BLaER1 (cell line): ENCODE measurements around the gene PPP1R13B.

Experiments used
- H3K27ac ChIP-seq: shearing (Covaris generic); formaldehyde crosslinking; 2 replicates; pipeline ENCODE4 v1.8.1; 2022
- H3K27me3 ChIP-seq: shearing (Covaris generic); formaldehyde crosslinking; 2 replicates; pipeline ENCODE4 v1.8.1; 2022
- H3K36me3 ChIP-seq: shearing (Covaris generic); formaldehyde crosslinking; 2 replicates; pipeline ENCODE4 v1.8.1; 2022
- H3K4me1 ChIP-seq: shearing (Covaris generic); formaldehyde crosslinking; 2 replicates; pipeline ENCODE4 v1.8.1; 2022
- H3K4me2 ChIP-seq: shearing (Covaris generic); formaldehyde crosslinking; 2 replicates; pipeline ENCODE4 v1.8.1; 2022
- H3K4me3 ChIP-seq: shearing (Covaris generic); formaldehyde crosslinking; 2 replicates; pipeline ENCODE4 v1.8.1; 2022
- H3K9ac ChIP-seq: shearing (Covaris generic); formaldehyde crosslinking; 2 replicates; pipeline ENCODE4 v1.8.1; 2022
- H3K9me3 ChIP-seq: shearing (Covaris generic); formaldehyde crosslinking; 2 replicates; pipeline ENCODE4 v1.8.1; 2022
- H4K20me1 ChIP-seq: shearing (Covaris generic); formaldehyde crosslinking; 2 replicates; pipeline ENCODE4 v1.8.1; 2022
- Cebpa-rat ChIP-seq: shearing (Covaris generic); IDR thresholded peaks from 2 replicates; pipeline ENCODE4 v1.8.1; 2022

Gene PPP1R13B

DNA sequence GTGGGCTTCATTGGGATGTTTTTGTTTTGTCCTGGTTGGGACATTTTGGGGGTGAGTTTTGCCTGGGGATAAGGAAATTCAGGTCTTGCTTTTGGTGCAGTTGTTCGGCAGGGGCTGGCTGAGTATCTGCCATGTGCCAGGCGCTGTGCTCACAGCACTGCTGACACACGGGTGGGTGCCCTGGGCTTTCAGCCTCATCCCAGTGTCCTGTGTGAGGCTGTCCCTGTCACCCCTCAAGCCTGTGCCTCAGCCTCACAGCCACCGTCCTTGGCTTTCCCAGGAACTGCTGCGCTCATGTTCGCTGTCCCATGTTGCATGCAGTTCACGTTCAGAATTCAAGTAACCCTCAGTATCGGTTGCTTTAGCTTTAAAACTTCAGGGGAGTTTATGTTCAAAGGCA is 157.0 kb downstream of the PPP1R13B start:
- Histone ChIP-seq H4K20me1 (peaks cover 76% of the 10 kb centered on the region), H3K4me3 (no peak overlapping the region), H3K4me1 (peaks cover 70% of the 10 kb centered on the region), H3K9me3 (no peaks in the 10 kb centered on the region), H3K27me3 (no peaks in the 10 kb centered on the region), H3K36me3 (peaks cover 80% of the 10 kb centered on the region), H3K9ac (peak overlapping the region; percentile 41; the same call in 1 of the 2 replicates), H3K27ac (peak overlapping the region; percentile 72; the same call in 1 of the 2 replicates), H3K4me2 (peak overlapping the region; percentile 90)
- no peak for TF ChIP-seq Cebpa-rat

DNA sequence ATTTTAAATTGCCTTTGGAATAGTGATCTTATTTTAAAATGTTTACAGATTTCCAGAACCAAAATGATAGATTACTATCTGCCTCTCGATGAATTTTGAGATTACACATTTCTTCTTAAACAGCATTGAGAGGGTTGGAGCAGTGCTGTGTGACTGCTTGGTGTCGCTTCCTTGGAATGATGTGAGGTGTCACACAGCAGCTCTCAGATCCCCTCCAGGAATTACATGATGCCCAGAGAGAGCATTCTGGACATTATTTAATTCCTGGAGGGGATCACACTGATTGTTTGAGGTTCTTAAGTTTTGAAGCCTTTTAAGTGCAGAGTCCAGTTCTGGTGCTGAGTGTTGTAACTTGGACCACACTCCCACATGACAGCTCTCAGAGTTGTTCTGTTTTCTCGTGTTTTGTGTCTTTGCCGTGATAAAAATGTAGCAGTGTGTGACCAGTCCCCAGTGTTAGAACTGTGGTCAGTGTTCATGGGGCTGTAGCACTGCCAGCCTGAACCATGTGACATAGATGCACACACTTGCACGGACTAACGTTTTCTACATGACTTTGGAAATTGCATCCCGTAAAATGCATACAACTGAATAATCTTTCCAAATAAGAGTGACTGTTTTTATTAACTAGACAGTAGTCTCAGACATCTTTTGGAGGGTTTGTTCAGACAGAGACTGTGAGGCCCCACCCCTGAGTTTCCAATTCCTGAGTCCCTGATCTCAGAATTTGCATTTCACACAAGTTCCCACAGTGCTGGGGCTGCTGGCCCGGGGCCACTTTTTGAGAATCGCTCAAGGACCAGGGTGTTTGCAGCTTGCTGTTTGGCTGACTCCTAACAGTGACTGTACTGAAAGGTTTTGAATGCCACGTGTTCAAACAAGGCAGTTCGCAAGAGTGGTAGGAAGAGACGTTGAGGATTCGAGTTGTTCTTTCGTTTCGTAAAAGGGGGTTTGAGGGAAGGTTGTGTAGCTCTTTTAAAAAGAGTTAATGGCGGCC is 158.2 kb downstream of the PPP1R13B start:
- Histone ChIP-seq H3K27me3 (no peaks in the 10 kb centered on the region), H4K20me1 (peaks cover 76% of the 10 kb centered on the region), H3K9ac (no peak overlapping the region), H3K27ac (peak overlapping the region; percentile 72; the same call in 1 of the 2 replicates), H3K4me1 (peaks cover 59% of the 10 kb centered on the region), H3K4me3 (no peak overlapping the region), H3K36me3 (peaks cover 84% of the 10 kb centered on the region), H3K9me3 (no peaks in the 10 kb centered on the region), H3K4me2 (peak overlapping the region; percentile 90; the same call in 1 of the 2 replicates)
- no peak for TF ChIP-seq Cebpa-rat

DNA sequence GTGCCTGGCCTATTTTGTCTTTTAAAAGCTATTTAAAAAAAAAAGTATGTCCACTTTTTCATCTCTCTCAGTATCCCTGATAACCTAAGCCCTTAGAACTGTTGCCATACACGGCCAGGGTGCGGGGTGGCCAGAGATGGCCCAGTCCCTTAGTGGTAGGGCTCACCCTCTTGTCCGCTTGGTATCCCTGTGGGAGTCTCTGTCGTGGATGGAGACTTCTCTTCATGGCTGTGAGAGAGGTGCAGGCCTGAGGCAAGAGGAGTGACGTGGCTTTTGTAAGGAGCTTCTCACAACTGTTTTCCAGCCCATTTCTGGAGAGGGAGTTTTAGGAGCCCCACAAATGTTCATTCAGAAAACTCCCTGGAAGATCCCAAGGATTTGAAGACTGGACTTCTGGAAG is 158.9 kb downstream of the PPP1R13B start:
- Histone ChIP-seq H3K36me3 (peaks cover 84% of the 10 kb centered on the region), H3K4me3 (no peak overlapping the region), H3K27ac (no peak overlapping the region), H3K9me3 (no peaks in the 10 kb centered on the region), H4K20me1 (peaks cover 69% of the 10 kb centered on the region), H3K4me1 (peaks cover 51% of the 10 kb centered on the region), H3K9ac (no peak overlapping the region), H3K4me2 (no peak overlapping the region), H3K27me3 (no peaks in the 10 kb centered on the region)
- TF ChIP-seq Cebpa-rat = no peak

DNA sequence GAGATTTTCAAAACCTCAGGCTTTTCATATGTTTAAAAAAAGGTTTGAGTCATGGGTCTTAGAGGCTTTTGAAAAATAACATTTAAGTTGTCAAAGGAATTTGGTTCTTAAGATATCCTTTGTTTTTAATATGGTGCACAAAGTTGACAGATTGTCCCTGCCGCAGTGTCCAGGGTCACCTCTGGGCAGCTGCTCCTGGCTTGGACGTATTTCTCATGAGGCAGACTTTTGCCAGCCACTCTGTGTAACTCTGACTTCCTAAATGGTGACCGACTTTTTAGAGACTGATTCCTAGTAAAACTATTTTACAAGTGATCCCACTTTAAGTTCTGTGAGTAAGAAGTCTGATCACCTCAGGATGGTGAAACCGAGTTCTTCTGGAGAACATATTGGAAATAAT is 159.7 kb downstream of the PPP1R13B start:
- H3K4me1 ChIP-seq = peaks cover 44% of the 10 kb centered on the region
- H3K36me3 ChIP-seq = peaks cover 84% of the 10 kb centered on the region
- TF ChIP-seq Cebpa-rat = no peak
- no peak overlapping the region for H3K27ac ChIP-seq
- H3K9ac ChIP-seq = no peak overlapping the region
- no peaks in the 10 kb centered on the region for H3K9me3 ChIP-seq
- H3K4me3 ChIP-seq = no peak overlapping the region
- H4K20me1 ChIP-seq = peaks cover 62% of the 10 kb centered on the region
- no peaks in the 10 kb centered on the region for H3K27me3 ChIP-seq
- no peak overlapping the region for H3K4me2 ChIP-seq

DNA sequence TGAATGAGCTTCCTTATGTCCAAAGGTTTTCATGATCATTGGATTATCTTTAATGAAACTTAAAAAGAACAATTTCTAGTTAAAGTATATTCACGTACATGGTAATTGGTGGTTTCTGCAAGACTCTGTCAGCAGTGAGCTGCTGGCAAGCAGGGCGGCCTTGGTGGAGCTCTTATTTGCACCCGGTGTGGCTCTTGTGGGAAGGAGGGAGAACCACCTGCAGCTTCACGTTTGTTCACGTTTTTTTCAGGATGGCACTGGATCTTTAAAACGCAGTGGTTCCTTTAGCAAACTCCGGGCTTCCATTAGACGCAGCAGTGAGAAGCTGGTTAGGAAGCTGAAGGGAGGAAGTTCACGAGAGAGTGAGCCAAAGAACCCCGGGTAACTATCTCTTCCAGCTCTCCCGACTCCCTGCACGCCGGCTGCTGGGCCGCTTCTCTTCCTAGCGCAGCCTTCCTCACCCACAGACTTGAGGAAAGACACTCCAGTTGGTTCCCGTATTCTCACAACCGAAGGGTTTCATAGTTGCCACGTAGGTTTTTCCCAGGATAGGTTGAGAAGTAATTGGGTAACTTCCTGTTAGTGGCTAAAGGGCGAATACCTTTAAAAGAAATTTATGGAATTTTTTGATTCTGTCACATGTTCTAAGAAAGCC is 160.4 kb downstream of the PPP1R13B start:
- Histone ChIP-seq H3K4me2 (no peak overlapping the region), H4K20me1 (peaks cover 54% of the 10 kb centered on the region), H3K27me3 (no peaks in the 10 kb centered on the region), H3K27ac (no peak overlapping the region), H3K4me3 (no peak overlapping the region), H3K4me1 (peaks cover 37% of the 10 kb centered on the region), H3K9me3 (no peaks in the 10 kb centered on the region), H3K9ac (no peak overlapping the region), H3K36me3 (peaks cover 84% of the 10 kb centered on the region)
- TF ChIP-seq Cebpa-rat = no peak

DNA sequence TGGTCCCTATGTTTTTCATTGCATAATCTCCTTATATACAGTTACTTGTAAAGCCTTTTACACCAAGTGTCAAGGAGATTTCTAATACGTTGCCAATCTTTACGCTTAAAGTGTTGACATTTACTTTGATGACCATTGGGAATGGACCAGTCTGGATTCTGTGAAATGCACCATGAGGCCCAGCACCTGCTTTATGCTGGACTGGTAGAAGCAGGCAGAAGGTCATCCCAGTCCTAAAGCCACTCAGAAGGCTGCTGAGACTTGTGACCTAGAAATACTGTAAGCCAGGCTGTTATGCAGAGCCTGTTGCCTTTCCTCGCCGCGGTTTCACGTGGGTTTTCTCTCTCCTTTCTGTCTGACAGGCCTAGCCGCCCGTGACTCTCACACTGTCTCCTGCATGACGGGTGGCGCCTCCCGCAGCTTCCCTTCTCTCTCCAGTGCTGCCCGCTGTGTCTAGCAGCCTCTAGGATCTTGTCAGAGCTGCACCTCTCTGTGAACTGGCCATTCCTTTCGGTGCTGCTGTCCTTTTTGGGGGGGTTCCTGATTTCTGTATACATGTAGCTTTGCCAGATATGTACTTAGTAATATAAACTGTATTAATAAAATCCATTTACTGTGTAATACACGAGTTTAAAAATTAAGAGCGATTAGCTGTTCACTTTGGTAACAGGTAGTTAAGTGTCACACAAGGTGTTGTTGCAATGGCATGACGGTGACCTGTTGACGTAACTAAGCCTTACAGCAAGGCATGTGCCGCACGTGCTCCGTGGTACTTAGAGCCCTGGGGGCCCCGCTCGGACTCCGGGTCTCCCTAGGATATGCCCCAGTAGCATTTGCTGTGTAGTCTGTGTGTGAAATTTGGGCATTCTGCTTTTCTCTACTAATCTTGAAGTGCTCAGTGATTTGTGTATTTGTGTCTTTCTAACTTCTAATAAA is 161.8 kb downstream of the PPP1R13B start:
- Histone ChIP-seq H3K27ac (no peak overlapping the region), H3K36me3 (peaks cover 98% of the 10 kb centered on the region)
- no peak for TF ChIP-seq Cebpa-rat

DNA sequence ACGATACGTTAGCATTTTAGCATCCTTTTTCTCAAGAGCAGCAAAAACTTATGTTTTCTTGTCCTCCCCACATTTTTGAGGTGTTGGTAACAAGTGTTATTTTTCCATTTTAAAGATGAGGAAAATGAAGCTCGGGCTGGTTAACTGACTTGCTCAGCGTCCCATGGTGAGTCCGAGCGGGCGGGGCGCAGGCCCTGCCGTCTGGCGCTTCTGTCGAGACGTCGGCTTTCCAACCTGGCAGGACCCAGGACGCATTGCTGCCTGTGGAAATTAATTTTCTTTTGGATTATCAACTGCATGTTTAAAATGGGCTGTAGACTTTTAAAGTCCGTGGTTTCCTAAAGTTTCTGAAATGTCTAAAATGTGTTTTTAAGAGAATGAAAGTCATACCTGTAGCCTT is 162.5 kb downstream of the PPP1R13B start:
- peaks cover 98% of the 10 kb centered on the region for H3K36me3 ChIP-seq
- H4K20me1 ChIP-seq = peaks cover 48% of the 10 kb centered on the region

More for the DNA sequence above, 161.8 kb downstream of the PPP1R13B start:
- Histone ChIP-seq H3K27me3 (no peaks in the 10 kb centered on the region), H3K4me1 (peaks cover 30% of the 10 kb centered on the region), H3K4me2 (no peak overlapping the region), H4K20me1 (peaks cover 48% of the 10 kb centered on the region), H3K9me3 (no peaks in the 10 kb centered on the region), H3K9ac (no peak overlapping the region), H3K4me3 (no peak overlapping the region)

DNA sequence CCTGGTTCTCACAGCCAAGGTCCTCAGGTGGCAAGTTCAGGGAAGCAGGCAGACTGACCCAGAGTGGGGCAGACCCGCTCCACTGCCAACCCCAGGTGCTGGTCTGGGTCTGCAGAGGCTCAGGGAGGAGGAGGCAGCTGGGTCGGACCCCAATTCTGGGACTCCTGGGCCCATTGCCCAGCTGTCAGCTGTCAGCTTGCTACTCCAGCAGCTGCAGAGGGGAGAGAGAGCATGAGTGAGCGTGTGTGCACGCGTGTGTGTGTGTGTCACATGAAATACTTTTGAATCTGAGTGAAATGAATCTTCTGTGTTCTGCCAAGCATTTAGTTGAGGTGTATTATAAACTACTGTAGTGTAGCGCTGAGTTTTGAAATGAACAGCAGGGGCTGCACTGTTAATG is 162.9 kb downstream of the PPP1R13B start:
- H3K27ac ChIP-seq = no peak overlapping the region
- no peak overlapping the region for H3K9ac ChIP-seq
- H4K20me1 ChIP-seq = peaks cover 45% of the 10 kb centered on the region
- H3K36me3 ChIP-seq = peaks cover 98% of the 10 kb centered on the region
- H3K9me3 ChIP-seq = no peaks in the 10 kb centered on the region
- peaks cover 22% of the 10 kb centered on the region for H3K4me1 ChIP-seq
- H3K4me3 ChIP-seq = no peak overlapping the region
- H3K4me2 ChIP-seq = no peak overlapping the region
- no peaks in the 10 kb centered on the region for H3K27me3 ChIP-seq
- no peak for TF ChIP-seq Cebpa-rat

More for the DNA sequence above, 162.5 kb downstream of the PPP1R13B start:
- H3K9ac ChIP-seq = no peak overlapping the region
- no peaks in the 10 kb centered on the region for H3K27me3 ChIP-seq
- H3K27ac ChIP-seq = no peak overlapping the region
- peaks cover 26% of the 10 kb centered on the region for H3K4me1 ChIP-seq
- no peak for TF ChIP-seq Cebpa-rat
- H3K4me3 ChIP-seq = no peak overlapping the region
- H3K4me2 ChIP-seq = no peak overlapping the region
- H3K9me3 ChIP-seq = no peaks in the 10 kb centered on the region
